ENCODE measurements around the gene POT1.
A peak's percentile ranks its signal among the peaks of the same experiment; 100 is the strongest.

Gene POT1

DNA sequence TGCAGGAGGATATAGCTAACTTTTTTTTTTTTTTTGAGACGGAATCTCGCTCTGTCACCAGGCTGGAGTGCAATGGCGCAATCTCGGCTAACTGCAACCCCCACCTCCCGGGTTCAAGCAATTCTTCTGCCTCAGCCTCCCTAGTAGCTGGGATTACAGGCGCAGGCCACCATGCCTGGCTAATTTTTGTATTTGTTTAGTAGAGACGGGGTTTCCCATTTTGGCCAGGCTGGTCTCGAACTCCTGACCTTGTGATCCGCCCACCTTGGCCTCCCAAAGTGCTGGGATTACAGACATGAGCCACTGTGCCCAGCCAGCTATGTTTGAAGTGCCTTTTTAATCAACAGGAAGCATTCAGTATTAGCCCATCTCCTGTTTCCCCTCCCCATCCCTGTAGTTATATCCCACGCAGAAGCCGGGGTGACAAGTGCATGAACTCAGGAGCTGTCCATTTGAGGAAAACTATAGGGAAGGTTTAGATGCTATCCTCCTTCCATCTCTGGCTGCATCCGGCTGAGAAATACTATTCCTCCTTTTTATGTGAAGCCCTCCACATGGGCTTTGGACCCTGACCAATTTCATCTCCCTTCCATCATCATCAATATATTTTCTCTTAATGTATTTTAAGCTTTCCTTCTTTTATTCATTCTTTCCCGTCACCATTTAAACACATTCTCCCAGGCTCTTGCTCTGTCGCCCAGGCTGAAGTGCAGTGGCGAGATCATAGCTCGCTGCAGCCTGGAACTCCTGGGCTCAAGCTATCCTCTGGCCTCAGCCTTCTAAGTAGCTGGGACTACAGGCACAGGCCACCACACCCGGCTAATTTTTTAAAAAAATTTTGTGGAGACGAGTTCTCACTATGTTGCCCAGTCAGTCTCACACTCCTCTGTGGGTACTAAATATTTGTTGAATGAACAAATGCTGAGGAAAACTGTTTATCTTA, 1.3 kb upstream of the POT1 start:
- POLR2A ChIA-PET (ENCODE audit: low non-redundant PET) = no interaction called here
- H3K27ac ChIP-seq = no peak overlapping the region
- CTCF ChIA-PET = no interaction called here
- DNase-seq (ENCODE audit: low spot score) = no peak
- TF ChIP-seq, protein P1, sequence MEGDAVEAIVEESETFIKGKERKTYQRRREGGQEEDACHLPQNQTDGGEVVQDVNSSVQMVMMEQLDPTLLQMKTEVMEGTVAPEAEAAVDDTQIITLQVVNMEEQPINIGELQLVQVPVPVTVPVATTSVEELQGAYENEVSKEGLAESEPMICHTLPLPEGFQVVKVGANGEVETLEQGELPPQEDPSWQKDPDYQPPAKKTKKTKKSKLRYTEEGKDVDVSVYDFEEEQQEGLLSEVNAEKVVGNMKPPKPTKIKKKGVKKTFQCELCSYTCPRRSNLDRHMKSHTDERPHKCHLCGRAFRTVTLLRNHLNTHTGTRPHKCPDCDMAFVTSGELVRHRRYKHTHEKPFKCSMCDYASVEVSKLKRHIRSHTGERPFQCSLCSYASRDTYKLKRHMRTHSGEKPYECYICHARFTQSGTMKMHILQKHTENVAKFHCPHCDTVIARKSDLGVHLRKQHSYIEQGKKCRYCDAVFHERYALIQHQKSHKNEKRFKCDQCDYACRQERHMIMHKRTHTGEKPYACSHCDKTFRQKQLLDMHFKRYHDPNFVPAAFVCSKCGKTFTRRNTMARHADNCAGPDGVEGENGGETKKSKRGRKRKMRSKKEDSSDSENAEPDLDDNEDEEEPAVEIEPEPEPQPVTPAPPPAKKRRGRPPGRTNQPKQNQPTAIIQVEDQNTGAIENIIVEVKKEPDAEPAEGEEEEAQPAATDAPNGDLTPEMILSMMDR (conservative IDR thresholded peaks at IDR 0.05; ENCODE audit: low read depth) = no peak

DNA sequence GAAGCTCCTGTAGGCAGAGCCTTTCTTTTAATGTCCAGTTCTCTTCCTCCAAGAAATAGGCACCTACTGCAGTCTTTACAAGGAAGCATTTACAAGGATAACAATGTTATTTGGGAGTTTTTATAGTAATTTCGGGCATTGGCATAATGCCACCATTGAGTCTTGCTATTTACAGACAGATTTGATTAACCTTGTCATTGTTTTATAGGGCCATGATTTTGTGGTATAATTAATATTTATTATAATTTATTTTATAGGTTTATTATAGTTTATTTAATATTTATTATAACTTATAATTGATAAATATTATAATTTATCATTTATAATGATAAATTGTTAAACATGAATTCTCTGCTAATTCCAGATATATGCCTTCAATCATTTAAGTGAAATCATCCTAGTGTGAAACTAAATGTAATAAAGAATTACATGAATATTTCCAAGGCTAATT, 573 bp upstream of the POT1 start:
- CTCF ChIA-PET = interaction anchor here (0.5 to 0.6 kb wide), 2 partner anchors 14 to 833 kb away, joined by 3 to 4 read pairs; no protein-coding TSS in a partner anchor
- TF ChIP-seq, protein P1 (conservative IDR thresholded peaks at IDR 0.05; ENCODE audit: low read depth) = no peak
- H3K27ac ChIP-seq = peak overlapping the region; percentile 82
- POLR2A ChIA-PET (ENCODE audit: low non-redundant PET) = no interaction called here
- no peak for DNase-seq (ENCODE audit: low spot score)

DNA sequence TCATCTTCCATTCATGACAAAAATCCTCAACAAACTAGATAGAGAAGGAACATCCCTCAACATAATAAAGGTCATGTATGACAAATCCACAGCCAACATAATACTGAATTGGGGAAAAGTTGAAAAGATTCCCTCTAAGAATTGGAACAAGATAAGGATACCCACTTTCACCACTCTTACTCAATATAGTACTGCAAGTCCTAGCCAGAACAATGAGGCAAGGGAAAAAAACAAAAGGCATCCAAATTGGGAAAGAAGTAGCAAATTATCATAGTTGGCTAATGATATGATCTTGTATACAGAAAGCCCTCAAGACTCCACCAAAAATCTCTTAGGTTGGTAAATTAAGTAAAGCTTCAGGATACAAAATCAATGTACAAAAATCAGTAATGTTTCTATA, 4.7 kb downstream of the POT1 start:
- POLR2A ChIA-PET (ENCODE audit: low non-redundant PET) = no interaction called here
- H3K27ac ChIP-seq = no peak overlapping the region
- CTCF ChIA-PET = interaction anchor here (0.8 kb wide), 1 partner anchor 12 kb away, joined by 4 read pairs; no protein-coding TSS in a partner anchor
- TF ChIP-seq, protein P1 (conservative IDR thresholded peaks at IDR 0.05; ENCODE audit: low read depth) = no peak
- no peak for DNase-seq (ENCODE audit: low spot score)

DNA sequence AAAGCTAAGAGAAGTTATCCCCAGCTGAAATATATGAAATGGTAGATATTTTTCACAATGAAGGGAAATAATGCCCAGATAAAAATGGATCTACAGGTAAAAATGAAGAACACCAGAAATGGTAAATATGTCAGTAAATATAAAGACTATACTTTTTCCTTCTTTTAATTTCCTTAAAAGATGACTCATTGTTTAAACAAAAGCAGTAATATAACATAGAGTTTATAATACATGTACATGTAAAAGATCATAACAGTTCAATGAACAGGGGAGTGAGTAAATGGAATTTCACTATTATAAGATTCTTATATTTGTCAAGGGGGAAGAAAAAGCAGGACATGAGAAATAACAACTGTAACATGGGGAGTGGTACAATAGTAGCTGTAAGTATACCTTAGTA, 7.4 kb downstream of the POT1 start:
- DNase-seq (ENCODE audit: low spot score) = no peak
- no peak overlapping the region for H3K27ac ChIP-seq
- POLR2A ChIA-PET (ENCODE audit: low non-redundant PET) = no interaction called here
- CTCF ChIA-PET = no interaction called here
- TF ChIP-seq, protein P1 (conservative IDR thresholded peaks at IDR 0.05; ENCODE audit: low read depth) = no peak

DNA sequence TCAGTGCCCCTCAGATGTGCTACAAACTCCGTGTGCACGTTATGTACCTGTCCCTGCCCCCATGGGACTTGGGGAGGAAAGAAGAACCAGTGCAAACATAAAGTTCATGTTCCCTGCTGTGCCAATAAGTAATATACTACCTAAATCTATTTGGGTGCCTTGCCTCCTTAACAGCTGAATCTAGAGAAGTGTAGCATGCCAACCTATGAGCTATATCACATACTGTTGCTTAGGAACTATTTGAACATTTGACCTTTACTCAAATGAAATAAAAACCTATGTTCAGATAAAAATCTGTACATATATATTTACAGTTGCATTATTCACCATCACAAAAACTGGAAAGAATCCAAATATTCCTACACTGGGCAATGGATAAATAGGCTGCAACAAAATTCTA, 9.8 kb downstream of the POT1 start:
- no peak for DNase-seq (ENCODE audit: low spot score)
- no peak overlapping the region for H3K27ac ChIP-seq
- CTCF ChIA-PET = interaction anchor here (0.6 kb wide), 1 partner anchor 645 kb away, joined by 3 read pairs; no protein-coding TSS in a partner anchor
- POLR2A ChIA-PET (ENCODE audit: low non-redundant PET) = no interaction called here
- TF ChIP-seq, protein P1 (conservative IDR thresholded peaks at IDR 0.05; ENCODE audit: low read depth) = no peak

DNA sequence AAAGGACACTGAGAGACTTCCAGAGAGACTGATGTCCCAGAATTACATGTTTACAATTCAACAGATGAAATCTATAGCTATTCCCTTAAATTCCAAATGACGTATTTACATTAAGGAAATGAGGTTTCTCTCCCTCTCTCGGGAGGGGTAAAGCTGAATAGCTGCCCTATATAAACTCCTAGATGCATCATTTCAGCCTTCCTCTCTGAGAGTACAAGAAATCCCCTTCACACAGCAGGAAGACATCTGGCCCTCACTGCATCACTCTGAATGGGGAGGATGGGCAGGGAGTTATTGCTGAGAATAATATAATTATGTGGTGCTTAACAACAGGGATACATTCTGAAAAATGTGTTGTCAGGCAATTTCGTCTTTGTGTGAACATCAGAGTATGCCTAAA, 11.0 kb downstream of the POT1 start:
- POLR2A ChIA-PET (ENCODE audit: low non-redundant PET) = no interaction called here
- CTCF ChIA-PET = no interaction called here
- no peak for DNase-seq (ENCODE audit: low spot score)
- no peak overlapping the region for H3K27ac ChIP-seq
- TF ChIP-seq, protein P1 (conservative IDR thresholded peaks at IDR 0.05; ENCODE audit: low read depth) = no peak
